GM12878 (cell line): ENCODE data around the gene PLXNA2. TPM values are rescaled to one million over a fixed set of nuclear protein-coding genes. Genes with fewer than 3 reads are reported as not detected.

Experiments used
- ATAC-seq: fragments of 200-7000 bp; cut with Tn5 transposase; 3 replicates; pipeline ENCODE4 v1.9.1; 2020; ENCODE audit warnings: mild to moderate bottlenecking, moderate library complexity
- BruUV-seq: library from RNA; stranded (reverse); fragments of 400-500 nt; replicated peaks from 2 replicates; lab custom pipeline; 2021; lab: Mats Ljungman, UMichigan
- CTCF ChIA-PET: fragments of 300-600 bp; sonication (Branson Sonifier 250); formaldehyde crosslinking; extraction: SDS; loops from one replicate; lab custom pipeline; 2021; ENCODE audit warnings: inconsistent platforms; lab: Yijun Ruan, JAX
- POLR2A ChIA-PET: fragments of 350-600 bp; formaldehyde crosslinking; extraction: SDS; loops from one replicate; lab custom pipeline; 2021; ENCODE audit warnings: inconsistent platforms; lab: Charles Lee
- RAD21 ChIA-PET: fragments of 300-600 bp; sonication (Branson Sonifier 250); formaldehyde crosslinking; loops from one replicate; lab custom pipeline; 2023; ENCODE audit warnings: antibody characterized with exemption; ENCODE audit not compliant: unreplicated experiment; lab: Charles Lee
- SMC1A ChIA-PET: fragments of 300-600 bp; sonication (Branson Sonifier 250); formaldehyde crosslinking; loops from one replicate; lab custom pipeline; 2023; ENCODE audit not compliant: unreplicated experiment, uncharacterized antibody; lab: Charles Lee
- DNase-seq: peaks from one replicate; pipeline ENCODE4 v3.0.0-alpha.2; 2011; ENCODE audit warnings: low read depth, low spot score
- FAIRE-seq: peaks from 3 replicates; lab custom pipeline; 2011; peaks lifted over from hg19 to GRCh38; lab: Jason Lieb, UNC
- H2AFZ ChIP-seq: 2 replicates; pipeline ENCODE4 v1.6.0; 2011; ENCODE audit warnings: low read depth, low read length, control low read depth; ENCODE audit not compliant: control insufficient read depth
- H3K27ac ChIP-seq: 2 replicates; pipeline ENCODE4 v1.5.1; 2011; ENCODE audit warnings: control low read depth; ENCODE audit not compliant: control insufficient read depth, insufficient read depth
- H3K27me3 ChIP-seq, 2 experiments: replicated peaks in 1 of 2; 2 replicates each; pipeline versions ENCODE4 v1.6.0 to v1.6.1; 2011; ENCODE audit warnings: low read length in 1 of 2; ENCODE audit not compliant: control insufficient read depth in 2 of 2, insufficient read depth in 2 of 2
- H3K36me3 ChIP-seq, 2 experiments: 2 replicates each; pipeline ENCODE4 v1.5.1; 2011; ENCODE audit warnings: low read length in 1 of 2; ENCODE audit not compliant: control insufficient read depth in 2 of 2, insufficient read depth in 2 of 2
- H3K4me1 ChIP-seq: 2 replicates; pipeline ENCODE4 v1.6.1; 2011; ENCODE audit warnings: mild to moderate bottlenecking, low read length, moderate library complexity, mixed read lengths; ENCODE audit not compliant: control insufficient read depth, insufficient read depth
- H3K4me2 ChIP-seq: 2 replicates; pipeline ENCODE4 v1.6.0; 2011; ENCODE audit warnings: control low read depth; ENCODE audit not compliant: control insufficient read depth, insufficient read depth
- H3K4me3 ChIP-seq: fragments of 200-600 bp; sonication (generic); 2 replicates; pipeline ENCODE4 v1.5.1; 2016
- H3K79me2 ChIP-seq: 2 replicates; pipeline ENCODE4 v1.6.0; 2011; ENCODE audit warnings: low read length; ENCODE audit not compliant: control insufficient read depth, insufficient read depth
- H3K9ac ChIP-seq: 2 replicates; pipeline ENCODE4 v1.8.0; 2011; ENCODE audit warnings: low read length, control low read depth, mixed read lengths; ENCODE audit not compliant: control insufficient read depth, insufficient read depth
- H3K9me3 ChIP-seq: replicated peaks from 3 replicates; pipeline ENCODE4 v1.5.1; 2011; ENCODE audit warnings: mild to moderate bottlenecking, low read length; ENCODE audit not compliant: control insufficient read depth, insufficient read depth
- H4K20me1 ChIP-seq: 2 replicates; pipeline ENCODE4 v1.6.0; 2011; ENCODE audit not compliant: control insufficient read depth, insufficient read depth
- BCL11A ChIP-seq: IDR thresholded peaks from 2 replicates; pipeline ENCODE4 v1.6.1; 2011; ENCODE audit warnings: low read depth, low read length
- WGBS: methylation state at CpG from one replicate; pipeline ENCODE4 v1.1.6; 2016; ENCODE audit warnings: low lambda C conversion rate; ENCODE audit not compliant: insufficient replicate concordance, insufficient coverage; ENCODE audit errors: missing lambda C conversion rate; 5-methylcytosine and 5-hydroxymethylcytosine counted together
- in situ Hi-C: fragments of 300-500 bp; cut with MboI; formaldehyde crosslinking; loops from 9 replicates; pipeline ENCODE4 v1.14.3; 2018; ENCODE audit warnings: mixed read lengths
- intact Hi-C: fragments of 100-400 bp; cut with micrococcal nuclease; formaldehyde crosslinking; loops from one replicate; pipeline ENCODE4 v1.14.2; 2022; ENCODE audit not compliant: unreplicated experiment
- polyA plus RNA-seq, 11 experiments: library from polyadenylated mRNA; depleted of rRNA in 4 of 11; unstranded in 6 of 11; stranded (reverse) in 5 of 11; fragments of >200 nt; fragmentation: Nextera tagmentation in 4 of 11; fragmentation: Illumina TruSeq in 1 of 11; extraction: Ambion mirVana in 4 of 11; extraction: Trizol in 1 of 11; gene quantifications; 1 replicate in 1 of 11; 2 replicates in 10 of 11; pipeline versions ENCODE4 v1.2.1 to v1.2.3, GENCODE V29; 2011 to 2016; ENCODE audit warnings: inconsistent platforms in 2 of 11, missing spikeins in 2 of 11, low read depth in 1 of 11
- total RNA-seq, 4 experiments: library from RNA; depleted of rRNA in 3 of 4; stranded (reverse); fragments of >200 nt in 3 of 4; fragmentation: Illumina TruSeq in 1 of 4; extraction: Trizol in 1 of 4; gene quantifications; 2 replicates each; pipeline versions ENCODE4 v1.2.1 to v1.2.3, GENCODE V29; 2013 to 2021
- TF ChIP-seq, protein P1 (sequence below): IDR thresholded peaks from 2 replicates; pipeline ENCODE4 v1.6.1; 2012; ENCODE audit warnings: mild to moderate bottlenecking, low read depth, low read length

The PLXNA2 gene
- total and polyA plus RNA-seq, 10 of the 15 experiments (the other 5 are each of a cell fraction or from before 2014, with no cell fraction given), result under 0.01 to 0.08 (median 0.07) TPM; not detected in 4

- H3K4me1 ChIP-seq, result 0 out of 2 replicates have a peak, but pooled peaks cover 3% of the 10 kb centered on the region
- H3K9ac ChIP-seq, result no peak overlapping the region
- in situ Hi-C loops (no loop called here), intact Hi-C loops (no loop called here)
- H4K20me1 ChIP-seq, result no peaks in the 10 kb centered on the region
- H3K36me3 ChIP-seq, result no peaks in the 10 kb centered on the region
- H3K27me3 ChIP-seq, result no peaks in the 10 kb centered on the region; a peak in 3 of 4 replicates
- H3K79me2 ChIP-seq, result no peaks in the 10 kb centered on the region
- no peak overlapping the region for H3K4me3 ChIP-seq
- SMC1A ChIA-PET, result interaction anchor here (0.7 to 1.8 kb wide), 2 partner anchors 16 to 25 kb away, joined by 3 to 5 read pairs; no protein-coding TSS in a partner anchor
- POLR2A ChIA-PET, result interaction anchor here (0.6 kb wide), 2 partner anchors 23 to 71 kb away, joined by 3 to 5 read pairs; no protein-coding TSS in a partner anchor
- FAIRE-seq (no peak), ATAC-seq (no peak), DNase-seq (no peak)
- 87% methylated on average over 1 of the region's 1 CpG for WGBS
- BruUV-seq, result no TSS peak
- no peaks in the 10 kb centered on the region for H3K9me3 ChIP-seq
- H3K27ac ChIP-seq, result no peak overlapping the region
- CTCF ChIA-PET, result interaction anchor here (0.7 to 1.4 kb wide), 4 partner anchors 28 to 81 kb away, joined by 3 to 6 read pairs (median 4); partner anchors contain the start of gene PLXNA2
- H3K4me2 ChIP-seq, result no peak overlapping the region
- RAD21 ChIA-PET, result interaction anchor here (1.0 kb wide), 1 partner anchor 25 kb away, joined by 3 read pairs; no protein-coding TSS in a partner anchor
- no peak for TF ChIP-seq BCL11A
- TF ChIP-seq, protein P1, sequence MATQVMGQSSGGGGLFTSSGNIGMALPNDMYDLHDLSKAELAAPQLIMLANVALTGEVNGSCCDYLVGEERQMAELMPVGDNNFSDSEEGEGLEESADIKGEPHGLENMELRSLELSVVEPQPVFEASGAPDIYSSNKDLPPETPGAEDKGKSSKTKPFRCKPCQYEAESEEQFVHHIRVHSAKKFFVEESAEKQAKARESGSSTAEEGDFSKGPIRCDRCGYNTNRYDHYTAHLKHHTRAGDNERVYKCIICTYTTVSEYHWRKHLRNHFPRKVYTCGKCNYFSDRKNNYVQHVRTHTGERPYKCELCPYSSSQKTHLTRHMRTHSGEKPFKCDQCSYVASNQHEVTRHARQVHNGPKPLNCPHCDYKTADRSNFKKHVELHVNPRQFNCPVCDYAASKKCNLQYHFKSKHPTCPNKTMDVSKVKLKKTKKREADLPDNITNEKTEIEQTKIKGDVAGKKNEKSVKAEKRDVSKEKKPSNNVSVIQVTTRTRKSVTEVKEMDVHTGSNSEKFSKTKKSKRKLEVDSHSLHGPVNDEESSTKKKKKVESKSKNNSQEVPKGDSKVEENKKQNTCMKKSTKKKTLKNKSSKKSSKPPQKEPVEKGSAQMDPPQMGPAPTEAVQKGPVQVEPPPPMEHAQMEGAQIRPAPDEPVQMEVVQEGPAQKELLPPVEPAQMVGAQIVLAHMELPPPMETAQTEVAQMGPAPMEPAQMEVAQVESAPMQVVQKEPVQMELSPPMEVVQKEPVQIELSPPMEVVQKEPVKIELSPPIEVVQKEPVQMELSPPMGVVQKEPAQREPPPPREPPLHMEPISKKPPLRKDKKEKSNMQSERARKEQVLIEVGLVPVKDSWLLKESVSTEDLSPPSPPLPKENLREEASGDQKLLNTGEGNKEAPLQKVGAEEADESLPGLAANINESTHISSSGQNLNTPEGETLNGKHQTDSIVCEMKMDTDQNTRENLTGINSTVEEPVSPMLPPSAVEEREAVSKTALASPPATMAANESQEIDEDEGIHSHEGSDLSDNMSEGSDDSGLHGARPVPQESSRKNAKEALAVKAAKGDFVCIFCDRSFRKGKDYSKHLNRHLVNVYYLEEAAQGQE, result no peak
- no peak overlapping the region for H2AFZ ChIP-seq
These were observed 81.3 kb downstream of the PLXNA2 start for GRCh38 chr1:208162903-208163302.
